CD4-positive, alpha-beta T cell treated with Interleukin-17A for 1 hour (primary cell): ENCODE data around the gene HSPB2.

Experiments used
- DNase-seq: peaks from one replicate; pipeline ENCODE4 v3.0.0-alpha.2; 2020

Gene HSPB2

DNA sequence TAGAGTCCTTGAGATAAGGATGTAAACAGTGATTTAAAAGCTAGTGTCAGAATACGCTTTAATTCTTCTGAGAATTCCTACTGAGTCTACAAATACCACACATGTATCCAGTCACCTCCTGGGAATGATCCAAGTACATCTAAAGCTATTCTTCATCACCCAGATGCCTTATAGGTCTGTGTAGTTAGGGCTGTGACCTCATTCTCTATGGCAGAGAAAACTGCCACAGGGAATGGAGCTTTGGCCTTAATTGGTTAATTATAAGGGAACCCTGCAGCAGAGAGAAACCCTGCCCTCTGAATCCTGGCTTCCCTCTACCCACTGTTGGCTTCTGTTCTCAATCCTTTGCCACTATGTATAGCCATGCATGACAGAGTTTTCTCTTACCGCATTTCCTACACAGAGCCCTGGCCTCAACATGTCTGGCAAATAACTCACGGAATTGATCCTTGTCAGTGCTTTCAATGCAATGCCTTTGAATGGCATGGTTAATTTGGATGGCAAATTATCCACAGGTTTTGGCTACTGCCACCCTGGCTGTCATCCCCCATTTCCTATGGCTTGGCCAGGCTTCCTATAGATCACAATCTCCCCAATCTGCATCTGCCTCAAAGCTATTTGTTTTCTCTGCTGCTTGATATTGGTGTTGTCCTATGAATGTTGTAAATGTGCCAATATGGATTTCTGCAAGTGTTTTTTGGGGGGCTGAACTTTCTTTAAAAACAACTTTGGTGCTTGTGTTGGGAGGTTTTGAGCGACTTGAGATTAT, 27.5 kb downstream of the HSPB2 start:
- DNase-seq, result no peak

DNA sequence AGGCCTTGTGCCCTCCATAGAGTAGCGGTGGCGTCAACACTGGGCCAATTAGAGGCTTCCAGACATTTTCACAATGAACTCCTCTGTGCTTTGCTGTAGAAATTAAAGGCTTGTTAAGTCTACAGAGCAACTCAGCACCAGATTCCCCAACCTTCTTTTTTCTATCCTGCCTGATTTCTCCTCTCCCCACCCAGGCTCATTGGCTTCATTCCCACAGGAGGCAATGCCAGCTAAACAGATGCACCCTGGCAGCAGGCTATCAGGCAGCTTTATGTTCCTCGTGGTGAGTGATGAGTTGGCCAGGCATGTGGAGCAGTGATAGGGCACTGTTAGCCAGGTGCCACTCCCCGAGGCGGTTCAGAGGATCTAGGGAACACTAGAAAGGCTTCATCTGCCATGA, 29.4 kb downstream of the HSPB2 start:
- no peak for DNase-seq

DNA sequence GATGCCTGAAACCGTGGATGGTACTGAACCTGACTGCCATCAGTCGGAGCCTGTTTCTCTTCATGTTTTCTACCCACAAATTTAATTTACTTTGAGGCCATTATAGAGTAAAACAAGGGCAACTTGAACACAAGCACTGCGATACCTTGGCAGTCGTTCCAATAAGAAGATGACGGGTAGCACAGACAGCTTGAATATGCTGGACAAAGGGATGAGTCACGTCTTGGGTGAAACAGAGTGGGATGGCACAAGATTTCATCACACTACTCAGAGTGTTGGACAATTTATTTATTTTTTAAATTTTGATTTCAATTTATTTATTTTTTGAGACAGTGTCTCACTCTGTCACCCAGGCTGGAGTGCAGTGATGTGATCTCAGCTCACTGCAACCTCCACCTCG, 30.3 kb downstream of the HSPB2 start:
- DNase-seq, result no peak

DNA sequence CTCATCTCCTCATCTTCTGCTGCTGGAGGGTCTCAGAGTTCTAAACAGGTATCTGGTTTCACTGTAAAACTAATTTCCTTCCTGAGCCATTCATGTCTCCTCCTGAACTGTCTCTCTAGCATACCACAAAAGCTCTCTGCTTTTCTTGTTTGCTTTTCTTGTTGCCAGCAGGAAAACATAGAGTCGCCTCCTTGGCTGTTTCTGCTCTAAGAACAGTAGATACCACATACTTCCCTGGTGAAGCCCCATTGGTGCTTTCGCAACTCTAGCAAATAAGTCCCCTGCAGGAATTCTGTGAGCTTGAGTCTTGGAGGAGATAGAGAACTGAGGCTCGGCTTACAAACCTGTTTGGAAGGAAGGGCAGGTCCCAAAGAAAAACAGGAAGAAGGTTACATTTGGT, 31.6 kb downstream of the HSPB2 start:
- DNase-seq, result no peak

DNA sequence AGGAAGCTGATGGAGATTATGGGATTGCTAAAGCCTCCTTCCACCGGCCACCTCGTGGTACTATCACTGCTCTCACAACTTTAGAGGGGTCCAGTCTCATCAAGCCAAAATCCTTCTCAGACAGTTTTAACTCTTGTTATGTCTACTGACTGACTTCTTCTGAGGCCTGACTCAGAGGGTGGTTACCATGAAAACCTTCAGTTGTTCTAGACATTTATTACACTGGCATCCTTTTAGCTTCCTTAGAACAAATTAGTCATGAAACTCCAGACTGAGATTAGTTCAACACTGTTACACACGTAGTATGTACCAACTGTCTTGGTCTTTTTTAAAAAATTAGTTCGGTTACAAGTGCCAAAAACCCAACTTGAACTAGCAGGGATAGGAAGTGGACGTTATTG, 32.1 kb downstream of the HSPB2 start:
- DNase-seq, result no peak

DNA sequence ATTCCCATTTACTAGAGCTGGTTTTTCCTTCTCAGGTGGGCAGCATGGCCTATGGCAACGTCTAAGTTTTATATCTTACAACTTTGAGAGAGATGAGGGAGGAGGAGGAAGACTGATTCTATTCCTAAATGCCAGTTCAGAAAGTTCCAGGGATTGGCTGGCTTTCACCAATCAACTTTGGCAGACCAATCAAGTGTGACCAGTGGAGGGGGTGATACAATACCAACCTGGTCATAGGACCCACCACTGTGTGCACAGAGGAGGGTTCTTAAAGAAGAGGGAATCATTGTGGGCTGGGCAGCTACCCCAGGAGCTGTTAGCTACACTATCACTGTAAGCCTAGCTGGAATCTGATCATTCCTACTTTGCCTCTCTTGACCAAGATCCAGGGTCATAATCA, 32.7 kb downstream of the HSPB2 start:
- DNase-seq, result no peak

DNA sequence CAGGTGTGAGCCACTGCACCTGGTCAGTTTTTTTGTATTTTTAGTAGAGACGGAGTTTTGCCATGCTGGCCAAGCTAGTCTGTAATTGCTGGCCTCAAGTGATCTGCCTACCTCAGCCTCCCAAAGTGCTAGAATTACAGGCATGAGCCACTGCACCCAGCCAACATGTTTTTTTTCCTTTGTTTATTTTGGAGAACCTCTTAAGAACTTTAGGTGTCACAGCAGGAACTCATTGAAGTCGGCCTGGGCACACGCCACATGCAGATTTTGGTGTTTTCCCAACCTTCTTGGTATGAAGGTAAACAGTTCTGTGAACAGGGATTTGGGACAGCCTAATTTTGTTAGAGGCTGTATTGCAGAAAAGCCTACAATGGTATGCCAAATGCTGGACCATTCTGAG, 34.0 kb downstream of the HSPB2 start:
- DNase-seq, result no peak

DNA sequence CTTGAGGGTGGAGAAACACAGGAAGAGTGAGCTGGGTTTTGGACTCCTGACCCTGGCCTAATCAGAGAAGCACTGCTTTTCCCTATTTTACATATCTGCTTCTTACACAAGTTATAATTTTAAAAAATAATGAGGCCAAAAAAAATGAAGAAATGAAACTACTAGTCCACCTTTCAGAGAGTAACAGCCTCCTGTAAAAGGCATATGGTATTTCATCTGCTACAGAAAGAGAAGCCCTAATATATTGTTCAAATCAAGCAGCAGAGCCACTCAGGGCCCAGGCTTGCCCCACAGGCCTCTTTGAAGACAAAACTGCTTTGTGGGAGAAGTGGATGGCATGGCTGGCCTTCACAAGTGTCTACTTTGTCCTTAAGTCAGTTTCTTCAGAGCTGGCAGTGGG, 34.6 kb downstream of the HSPB2 start:
- DNase-seq, result no peak

DNA sequence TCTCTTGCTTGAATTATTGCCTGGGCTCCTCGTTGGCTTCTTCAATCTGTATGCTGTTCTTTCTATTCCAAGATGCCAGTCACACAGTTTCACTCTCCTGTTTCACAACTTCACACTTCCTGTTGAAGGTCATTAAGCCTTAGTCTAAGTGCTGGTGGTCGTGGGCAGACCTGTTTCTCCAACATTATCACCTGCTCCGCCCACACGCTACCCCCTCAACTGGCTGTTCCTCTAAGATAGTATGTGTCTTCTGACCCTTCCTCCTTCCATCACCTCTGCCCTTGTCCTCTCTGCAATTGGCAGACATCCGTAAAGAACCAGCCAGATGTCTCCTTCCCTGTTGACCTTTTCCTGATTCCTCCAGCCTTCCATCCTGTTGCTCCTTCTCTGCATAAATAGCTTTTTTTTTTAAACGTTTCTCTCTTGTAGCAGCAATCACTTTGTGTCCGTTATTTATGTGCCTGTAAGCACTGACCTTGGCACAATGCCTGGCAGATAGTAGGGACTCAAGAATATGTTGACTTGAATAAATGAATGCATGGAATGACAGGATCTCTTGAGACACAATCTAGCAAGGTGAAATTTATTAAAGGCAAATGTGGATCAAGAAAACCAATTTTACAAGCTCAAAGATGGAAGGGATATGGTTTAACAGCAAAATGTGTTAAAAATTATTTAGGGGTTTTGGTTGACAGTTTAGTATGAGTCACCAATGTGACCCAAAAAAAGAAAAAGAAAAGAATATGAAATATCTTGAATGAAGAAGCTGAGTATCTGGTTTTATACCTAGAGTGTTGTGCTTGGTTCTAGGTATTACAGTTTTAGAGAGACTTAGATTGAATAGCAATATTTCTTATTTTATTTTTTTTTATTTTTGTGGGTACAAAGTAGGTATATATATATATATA, 37.2 kb downstream of the HSPB2 start:
- DNase-seq, result no peak

DNA sequence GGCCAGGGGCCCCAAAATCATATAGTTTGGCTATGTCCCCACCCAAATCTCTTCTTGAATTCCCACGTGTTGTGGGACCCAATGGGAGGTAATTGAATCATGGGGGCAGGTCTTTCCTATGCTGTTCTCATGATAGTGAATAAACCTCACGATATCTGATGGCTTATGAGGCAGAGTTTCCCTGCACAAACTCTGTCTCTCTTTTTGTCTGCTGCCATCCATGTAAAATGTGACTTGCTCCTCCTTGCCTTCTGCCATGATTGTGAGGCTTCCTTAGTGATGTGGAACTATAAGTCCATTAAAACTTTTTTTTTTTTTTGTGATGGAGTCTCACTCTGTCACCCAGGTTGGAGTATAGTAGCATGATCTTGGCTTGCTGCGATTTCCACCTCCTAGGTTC, 39.0 kb downstream of the HSPB2 start:
- no peak for DNase-seq

DNA sequence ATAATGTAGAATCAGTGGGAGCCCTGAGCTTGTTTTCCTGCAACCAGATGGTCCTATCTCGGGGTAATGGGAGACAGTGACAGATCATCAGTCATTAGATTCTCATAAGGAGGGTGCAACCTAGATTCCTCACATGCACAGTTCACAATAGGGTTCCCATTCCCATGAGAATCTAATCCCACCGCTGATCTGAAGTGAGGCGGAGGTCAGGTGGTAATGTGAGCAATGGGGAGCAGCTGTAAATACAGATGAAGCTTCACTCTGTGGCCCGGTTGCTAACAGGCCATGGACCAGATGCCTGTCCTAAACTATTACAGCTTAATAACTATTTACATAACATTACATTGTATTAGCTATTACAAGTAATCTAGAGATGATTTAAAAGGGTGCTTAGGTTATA, 41.6 kb downstream of the HSPB2 start:
- DNase-seq, result no peak

DNA sequence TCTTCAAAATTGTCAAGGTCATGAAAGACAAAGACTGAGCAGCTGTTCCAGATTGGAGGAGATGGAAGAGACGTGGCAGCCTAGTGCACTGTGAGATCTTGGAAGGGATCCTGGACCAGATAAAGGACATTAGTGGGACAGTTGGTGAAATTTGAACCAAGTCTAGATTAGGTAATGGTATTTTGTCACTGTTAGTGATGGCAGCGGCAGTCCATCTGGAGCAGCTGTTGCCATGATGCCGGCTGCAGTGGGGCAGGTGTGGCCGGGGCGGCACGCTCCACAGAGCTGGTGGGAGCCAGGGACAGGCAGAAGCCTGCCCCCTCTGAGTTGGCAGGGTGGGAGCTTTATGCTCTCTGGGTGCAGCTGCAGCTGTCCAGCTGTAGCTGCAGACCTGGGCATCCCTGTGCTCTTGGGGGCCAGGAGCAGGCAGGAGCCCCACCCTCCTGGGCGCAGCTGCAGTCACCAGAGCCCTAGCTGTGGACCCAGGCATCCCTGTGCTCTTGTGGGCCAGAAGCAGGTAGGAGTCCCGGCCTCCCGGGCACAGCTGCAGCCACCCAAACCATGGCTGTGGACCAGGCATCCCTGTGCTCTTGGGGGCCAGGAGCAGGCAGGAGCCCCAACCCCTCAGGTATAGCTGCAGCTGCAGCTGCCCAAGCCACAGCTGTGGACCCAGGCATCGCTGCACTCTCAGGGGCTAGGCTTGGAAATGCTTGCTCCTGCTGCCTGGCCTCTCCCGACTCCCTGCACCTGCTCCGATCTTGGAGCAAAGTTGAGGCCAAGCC, 45.3 kb downstream of the HSPB2 start:
- DNase-seq, result no peak

DNA sequence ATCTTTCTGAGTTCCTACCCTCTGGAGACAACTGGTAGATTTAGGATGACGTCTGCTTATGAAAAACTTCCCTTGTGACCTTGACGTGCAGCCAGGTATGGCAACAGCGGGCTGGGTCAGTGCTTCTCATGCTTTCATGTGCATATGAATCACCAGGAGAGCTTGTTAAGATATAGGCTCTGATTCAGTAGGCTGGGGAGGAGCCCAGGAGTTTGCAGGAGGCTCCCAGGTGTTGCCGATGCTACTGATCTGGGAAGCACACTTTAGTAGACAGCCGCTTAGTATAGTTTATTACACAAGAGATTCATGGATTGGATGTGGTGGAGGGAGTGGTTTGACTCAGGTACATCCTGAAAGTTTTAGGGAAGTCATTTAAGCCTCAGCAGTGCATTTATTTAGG, 48.4 kb downstream of the HSPB2 start:
- DNase-seq, result no peak

DNA sequence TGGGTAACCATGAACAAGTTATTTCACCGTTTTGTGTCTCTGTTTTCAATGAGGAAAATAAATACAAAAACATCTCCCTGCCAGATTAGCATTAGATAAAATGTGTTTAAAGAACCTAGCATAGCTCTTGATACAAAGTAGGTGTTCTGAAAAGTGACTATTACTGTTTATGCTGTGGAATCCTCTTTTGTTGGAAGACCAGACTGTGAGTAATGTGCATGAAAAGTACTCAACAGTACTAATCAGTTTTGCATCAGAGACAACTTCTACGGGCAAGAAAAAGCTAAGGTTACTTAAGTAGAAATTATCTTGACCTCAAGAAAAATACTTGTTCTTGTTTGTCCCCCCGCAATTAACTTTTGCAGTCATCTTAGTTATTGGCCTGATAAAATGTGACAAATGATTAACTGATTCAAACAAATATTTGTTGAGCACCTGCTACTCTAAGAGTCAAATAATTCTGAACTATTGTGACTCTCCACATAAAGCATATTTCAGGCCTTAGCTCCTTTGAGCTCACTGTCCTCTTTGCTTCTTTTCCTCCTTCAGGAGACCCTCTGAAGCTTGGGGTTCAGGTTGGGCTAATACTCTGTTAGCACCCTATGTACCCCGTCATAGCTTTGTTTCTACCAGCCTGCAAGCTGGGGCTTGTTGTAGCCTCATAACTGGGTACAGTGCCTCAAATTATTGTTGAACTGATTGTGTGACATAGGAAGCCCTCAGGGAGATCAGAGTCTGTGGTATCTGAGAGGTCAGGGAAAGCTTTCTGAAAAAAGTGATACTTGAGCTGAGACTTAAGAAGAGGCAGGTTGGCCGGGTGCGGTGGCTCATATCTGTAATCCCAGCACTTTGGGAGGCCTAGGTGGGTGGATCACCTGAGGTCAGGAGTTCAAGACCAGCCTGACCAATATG, 49.1 kb downstream of the HSPB2 start:
- DNase-seq, result no peak
